Prostate gland (tissue), 2 donors: Measurements from ENCODE around the gene ZNF879. TPM values are rescaled to one million over a fixed set of nuclear protein-coding genes. Genes with fewer than 3 reads are reported as not detected.

ENCODE experiments used
- DNase-seq: peaks from one replicate; pipeline ENCODE4 v3.0.0-alpha.2; 2019; ENCODE audit warnings: low spot score
- H3K27ac ChIP-seq, 2 donors: fragments of 200-600 bp; sonication (generic); 2 replicates each; pipeline ENCODE4 v1.5.1; 2017 to 2019
- H3K27me3 ChIP-seq: fragments of 200-600 bp; sonication (generic); replicated peaks from 2 replicates; pipeline ENCODE4 v1.5.1; 2019; ENCODE audit not compliant: insufficient read depth
- H3K36me3 ChIP-seq, 2 donors: fragments of 200-600 bp; sonication (generic); 1 replicate in 1 of 2; 2 replicates in 1 of 2; pipeline versions ENCODE4 v1.5.1 to v1.8.1; 2017 to 2019
- H3K4me1 ChIP-seq: fragments of 200-600 bp; sonication (generic); replicated peaks from 2 replicates; pipeline ENCODE4 v1.5.1; 2019
- H3K4me3 ChIP-seq, 2 donors: fragments of 200-600 bp; sonication (generic); 2 replicates each; pipeline ENCODE4 v1.5.1; 2017 to 2019
- H3K9me3 ChIP-seq: fragments of 200-600 bp; sonication (generic); 2 replicates; pipeline ENCODE4 v1.5.1; 2017
- POLR2A ChIP-seq: fragments of 450-650 bp; IDR thresholded peaks from one replicate; pipeline ENCODE4 v1.6.1; 2016; ENCODE audit warnings: antibody characterized with exemption, mild to moderate bottlenecking
- POLR2AphosphoS5 ChIP-seq: sonication (generic); formaldehyde crosslinking; IDR thresholded peaks from one replicate; pipeline ENCODE4 v1.6.1; 2017; ENCODE audit warnings: antibody characterized with exemption
- WGBS: methylation state at CpG from one replicate; pipeline ENCODE4 v1.1.5; 2018; 5-methylcytosine and 5-hydroxymethylcytosine counted together
- intact Hi-C: fragments of 100-400 bp; cut with DNase I; formaldehyde crosslinking; loops from one replicate; pipeline ENCODE4 v1.14.2; 2022
- total RNA-seq, 2 donors: library from RNA; depleted of rRNA; stranded (reverse); fragments of >200 nt; gene quantifications; one replicate each; pipeline ENCODE4 v1.1.0, GENCODE V29; 2016
- TF ChIP-seq, protein P1 (sequence below), 4 experiments: fragments of 200-600 bp in 2 of 4; fragments of 450-650 bp in 2 of 4; sonication (generic) in 2 of 4; IDR thresholded peaks; 1 replicate in 3 of 4; 2 replicates in 1 of 4; pipeline ENCODE4 v1.5.1; 2016 to 2019; ENCODE audit warnings: antibody characterized with exemption in 4 of 4, mild to moderate bottlenecking in 2 of 4, moderate library complexity in 2 of 4

Gene ZNF879
- total RNA-seq, 2 donors from 2014 or later = 6.6 to 18.1 TPM

DNA sequence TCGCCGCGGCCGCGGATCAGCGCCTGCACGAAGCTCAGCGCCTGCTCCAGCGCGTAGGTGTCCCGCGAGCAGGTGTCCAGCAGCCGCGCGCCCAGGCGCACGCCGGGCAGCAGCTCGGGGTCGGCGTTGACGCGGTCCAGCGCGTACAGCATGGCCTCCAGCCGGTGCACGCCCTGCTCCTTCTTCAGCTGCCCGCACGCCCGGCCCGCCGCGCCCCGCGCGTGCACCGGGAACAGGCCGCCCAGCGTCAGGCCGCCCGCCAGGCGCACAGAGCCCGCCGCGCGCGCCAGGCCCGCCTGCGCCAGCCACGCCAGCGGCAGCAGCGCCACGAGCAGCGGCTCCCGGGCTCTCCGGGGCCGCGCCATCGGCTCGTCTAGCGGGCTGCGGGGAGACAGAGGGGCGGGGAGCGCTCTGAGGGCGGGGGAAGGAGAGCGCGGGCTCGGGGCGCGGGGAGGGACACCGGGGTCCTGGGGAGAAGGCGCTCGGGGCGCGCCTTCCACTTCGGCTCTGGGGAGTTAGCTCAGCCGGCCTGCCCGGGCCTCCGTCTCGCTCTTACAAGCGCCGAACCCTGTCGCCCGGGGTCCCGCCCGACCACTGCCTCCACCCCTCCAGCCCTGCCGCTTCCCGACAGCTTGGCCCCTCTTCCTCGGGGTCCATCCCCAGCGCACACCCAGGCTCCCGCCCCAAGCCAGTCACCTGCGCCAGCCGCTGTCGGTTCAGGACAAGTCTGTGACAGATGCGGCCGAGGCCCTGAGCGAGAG, 28.8 kb upstream of the ZNF879 start, which contains the start of gene GRM6:
TSS of gene GRM6 (minus strand) at position 741 of the 761 bp plus-strand sequence. CDS start at position 365, 376 bp downstream.
- Histone ChIP-seq H3K9me3 (no peaks in the 10 kb centered on the region), H3K36me3 (no peaks in the 10 kb centered on the region), H3K27ac (no peak within 1 kb of the TSS), H3K4me3 (no peak within 1 kb of the TSS), H3K4me1 (no peaks in the 10 kb centered on the region), H3K27me3 (peaks cover 2% of the 10 kb centered on the region)
- intact Hi-C loops = no loop called here
- 2% methylated on average over 82 of the region's 97 CpGs for WGBS
- TF ChIP-seq POLR2A (no peak), POLR2AphosphoS5 (no peak)
- TF ChIP-seq, protein P1, sequence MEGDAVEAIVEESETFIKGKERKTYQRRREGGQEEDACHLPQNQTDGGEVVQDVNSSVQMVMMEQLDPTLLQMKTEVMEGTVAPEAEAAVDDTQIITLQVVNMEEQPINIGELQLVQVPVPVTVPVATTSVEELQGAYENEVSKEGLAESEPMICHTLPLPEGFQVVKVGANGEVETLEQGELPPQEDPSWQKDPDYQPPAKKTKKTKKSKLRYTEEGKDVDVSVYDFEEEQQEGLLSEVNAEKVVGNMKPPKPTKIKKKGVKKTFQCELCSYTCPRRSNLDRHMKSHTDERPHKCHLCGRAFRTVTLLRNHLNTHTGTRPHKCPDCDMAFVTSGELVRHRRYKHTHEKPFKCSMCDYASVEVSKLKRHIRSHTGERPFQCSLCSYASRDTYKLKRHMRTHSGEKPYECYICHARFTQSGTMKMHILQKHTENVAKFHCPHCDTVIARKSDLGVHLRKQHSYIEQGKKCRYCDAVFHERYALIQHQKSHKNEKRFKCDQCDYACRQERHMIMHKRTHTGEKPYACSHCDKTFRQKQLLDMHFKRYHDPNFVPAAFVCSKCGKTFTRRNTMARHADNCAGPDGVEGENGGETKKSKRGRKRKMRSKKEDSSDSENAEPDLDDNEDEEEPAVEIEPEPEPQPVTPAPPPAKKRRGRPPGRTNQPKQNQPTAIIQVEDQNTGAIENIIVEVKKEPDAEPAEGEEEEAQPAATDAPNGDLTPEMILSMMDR (IDR thresholded peaks at IDR 0.05) = no peak
- DNase-seq = no peak

DNA sequence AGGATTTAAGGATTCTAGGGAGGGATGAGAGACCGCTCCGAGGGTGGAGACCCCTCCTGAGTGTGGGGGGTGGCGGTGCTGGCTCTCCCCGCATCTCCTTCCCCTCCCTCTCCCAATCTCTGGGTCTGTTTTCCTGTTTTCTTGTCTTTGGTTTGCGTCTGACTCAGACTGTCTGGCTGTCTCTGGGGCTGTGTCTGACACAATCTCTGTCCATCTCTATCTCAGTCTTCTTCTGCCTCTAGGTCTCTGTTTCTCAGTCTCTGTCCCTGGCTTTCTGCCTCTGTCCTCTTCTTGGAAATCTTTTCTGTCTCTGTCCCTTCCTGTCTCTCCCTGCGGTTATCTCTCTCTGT, 28.3 kb upstream of the ZNF879 start:
- Histone ChIP-seq H3K36me3 (no peaks in the 10 kb centered on the region), H3K4me1 (no peaks in the 10 kb centered on the region), H3K9me3 (no peaks in the 10 kb centered on the region), H3K4me3 (no peak overlapping the region), H3K27ac (no peak overlapping the region), H3K27me3 (peaks cover 2% of the 10 kb centered on the region)
- TF ChIP-seq, protein P1 (IDR thresholded peaks at IDR 0.05) = no peak
- no peak for TF ChIP-seq POLR2AphosphoS5
- TF ChIP-seq POLR2A = no peak
- DNase-seq = no peak
- 13% methylated on average over 6 of the region's 6 CpGs for WGBS
- intact Hi-C loops = no loop called here

DNA sequence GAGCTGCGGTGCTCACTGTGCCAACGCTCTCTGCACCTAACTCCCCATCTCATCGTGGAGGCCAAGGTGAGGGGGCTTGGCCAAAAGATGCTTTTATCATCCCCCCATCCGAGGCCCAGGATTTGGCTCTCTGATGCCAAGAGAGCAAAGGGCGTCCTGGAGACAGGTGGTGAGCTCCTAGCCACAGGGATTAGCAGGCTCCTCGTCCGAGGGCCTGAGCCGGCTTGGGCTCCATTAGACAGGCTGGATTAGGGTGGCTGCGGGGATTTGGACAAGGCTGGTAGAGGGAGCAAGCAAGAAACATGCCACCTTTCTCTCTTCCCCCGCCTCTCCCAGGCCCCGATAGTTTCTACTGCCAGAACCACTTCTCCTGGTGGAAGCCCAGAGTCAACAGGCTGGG, 27.4 kb upstream of the ZNF879 start:
- H3K27me3 ChIP-seq = peaks cover 2% of the 10 kb centered on the region
- H3K4me3 ChIP-seq = no peak overlapping the region
- H3K4me1 ChIP-seq = no peaks in the 10 kb centered on the region
- DNase-seq = no peak
- H3K36me3 ChIP-seq = no peaks in the 10 kb centered on the region
- no peak for TF ChIP-seq POLR2A
- TF ChIP-seq, protein P1 (IDR thresholded peaks at IDR 0.05) = no peak
- no peak overlapping the region for H3K27ac ChIP-seq
- intact Hi-C loops = no loop called here
- no peaks in the 10 kb centered on the region for H3K9me3 ChIP-seq
- WGBS = 79% methylated on average over 11 of the region's 11 CpGs

DNA sequence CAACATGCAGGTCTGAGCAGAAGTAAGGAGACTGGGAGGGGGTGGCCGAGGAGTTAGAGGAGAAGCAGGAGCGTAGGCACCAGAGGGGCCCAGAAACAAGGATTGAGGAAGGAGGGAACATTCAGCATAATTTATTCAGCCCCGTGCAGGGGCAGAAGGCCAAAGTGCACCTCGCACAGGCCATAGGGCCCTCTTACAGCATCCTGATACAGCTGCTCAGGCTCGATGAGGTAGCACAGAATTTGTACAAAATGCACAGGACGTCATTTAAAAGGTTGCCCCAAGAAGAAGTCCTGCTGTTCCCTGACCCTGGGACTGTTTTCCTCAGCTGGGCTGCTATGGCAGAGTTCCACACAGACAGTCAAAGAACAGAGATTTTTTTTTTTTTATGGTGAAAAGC, 26.4 kb upstream of the ZNF879 start:
- Histone ChIP-seq H3K27me3 (peaks cover 2% of the 10 kb centered on the region), H3K27ac (no peak overlapping the region), H3K4me3 (no peak overlapping the region), H3K36me3 (no peaks in the 10 kb centered on the region), H3K9me3 (no peaks in the 10 kb centered on the region), H3K4me1 (no peaks in the 10 kb centered on the region)
- intact Hi-C loops = no loop called here
- WGBS = 72% methylated on average over 6 of the region's 6 CpGs
- TF ChIP-seq, protein P1 (IDR thresholded peaks at IDR 0.05) = no peak
- no peak for TF ChIP-seq POLR2A
- no peak for DNase-seq

DNA sequence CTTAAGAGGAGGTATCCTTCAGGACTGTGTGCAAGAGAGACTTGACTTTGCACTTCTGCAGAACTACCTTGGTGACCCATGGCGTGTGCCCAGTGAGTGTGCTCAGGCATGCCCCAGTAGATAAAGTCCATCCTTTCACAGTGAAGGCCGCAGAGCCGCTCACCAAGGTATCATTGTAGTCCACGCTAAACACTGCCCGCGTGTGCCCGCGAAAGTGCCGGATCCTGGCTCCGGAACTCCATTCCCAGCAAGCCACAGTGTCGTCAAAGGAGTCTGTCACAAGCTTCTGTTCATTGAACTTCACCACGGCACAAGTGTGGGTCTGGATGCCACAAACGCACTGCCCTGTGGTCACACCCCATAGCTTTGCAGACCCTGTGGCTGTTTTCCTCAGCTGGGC, 25.2 kb upstream of the ZNF879 start:
- no peaks in the 10 kb centered on the region for H3K9me3 ChIP-seq

More for the DNA sequence above, 25.2 kb upstream of the ZNF879 start:
- intact Hi-C loops = no loop called here
- no peaks in the 10 kb centered on the region for H3K36me3 ChIP-seq
- no peak overlapping the region for H3K4me3 ChIP-seq
- TF ChIP-seq POLR2AphosphoS5 (no peak), POLR2A (no peak)
- TF ChIP-seq, protein P1 (IDR thresholded peaks at IDR 0.05) = no peak
- DNase-seq = no peak
- WGBS = 93% methylated on average over 13 of the region's 13 CpGs
- H3K27me3 ChIP-seq = peaks cover 2% of the 10 kb centered on the region
- H3K27ac ChIP-seq = no peak overlapping the region
- no peaks in the 10 kb centered on the region for H3K4me1 ChIP-seq
